Stimulated activated CD8-positive, alpha-beta memory T cell treated with anti-CD3 and anti-CD28 coated beads, Interleukin-7, amount 100 ng/mL, for 24 hours (primary cell): ENCODE data around the gene MICA.
"Not testable (repeated sequence)": the region's sequence is repeated elsewhere in the genome, so short reads cannot be mapped to it uniquely, and the experiment has no call there.

Experiments
- DNase-seq: peaks from one replicate; pipeline ENCODE4 v3.0.0-alpha.2; 2020; ENCODE audit warnings: low read depth

The MICA gene

DNA sequence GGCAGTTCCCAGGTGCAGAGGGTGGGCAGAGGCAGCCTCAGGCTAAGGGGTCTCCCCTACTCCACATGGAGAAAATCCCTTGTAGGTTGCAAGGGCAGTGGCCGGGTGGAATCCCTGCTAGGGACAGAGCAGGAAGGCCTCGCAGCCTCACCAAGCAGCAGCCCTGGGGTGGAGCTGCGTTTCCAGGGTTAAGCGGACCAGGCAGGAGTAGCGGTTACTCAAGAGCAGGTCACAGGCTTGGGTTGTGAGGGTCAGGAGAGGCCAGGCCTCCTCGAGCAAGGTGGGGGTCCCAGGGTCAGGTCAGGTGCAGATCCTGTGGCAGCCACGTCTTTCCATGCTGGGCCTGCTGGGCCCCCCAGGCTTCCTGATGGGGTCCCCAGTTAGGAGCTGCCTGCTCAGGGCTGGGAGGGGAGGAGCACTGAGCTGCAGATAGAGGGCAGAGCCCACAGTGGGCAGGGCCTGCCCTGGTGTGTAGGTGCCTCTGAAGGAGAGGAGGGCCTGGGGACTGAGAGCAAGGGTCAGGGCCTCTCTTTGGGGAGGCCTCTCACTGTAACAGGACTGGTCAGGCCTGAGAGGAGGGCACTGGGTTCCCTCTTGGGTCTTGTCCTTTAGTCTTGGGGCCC lies 10.9 kb downstream of the MICA start:
- not testable (repeated sequence) for DNase-seq

DNA sequence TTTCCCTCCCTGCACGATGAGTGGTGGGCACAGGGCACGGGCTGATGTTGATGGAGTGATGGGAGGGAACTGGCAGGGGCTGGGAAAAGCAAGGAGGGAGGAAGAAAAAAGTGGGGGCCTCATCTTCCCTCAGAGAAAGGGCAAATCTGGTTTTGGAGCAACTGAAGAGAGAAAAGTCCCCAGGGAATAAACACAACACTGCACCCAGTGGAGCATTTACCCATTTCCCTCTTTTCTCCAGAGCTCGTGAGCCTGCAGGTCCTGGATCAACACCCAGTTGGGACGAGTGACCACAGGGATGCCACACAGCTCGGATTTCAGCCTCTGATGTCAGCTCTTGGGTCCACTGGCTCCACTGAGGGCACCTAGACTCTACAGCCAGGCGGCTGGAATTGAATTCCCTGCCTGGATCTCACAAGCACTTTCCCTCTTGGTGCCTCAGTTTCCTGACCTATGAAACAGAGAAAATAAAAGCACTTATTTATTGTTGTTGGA lies 11.4 kb downstream of the MICA start:
- no peak for DNase-seq

DNA sequence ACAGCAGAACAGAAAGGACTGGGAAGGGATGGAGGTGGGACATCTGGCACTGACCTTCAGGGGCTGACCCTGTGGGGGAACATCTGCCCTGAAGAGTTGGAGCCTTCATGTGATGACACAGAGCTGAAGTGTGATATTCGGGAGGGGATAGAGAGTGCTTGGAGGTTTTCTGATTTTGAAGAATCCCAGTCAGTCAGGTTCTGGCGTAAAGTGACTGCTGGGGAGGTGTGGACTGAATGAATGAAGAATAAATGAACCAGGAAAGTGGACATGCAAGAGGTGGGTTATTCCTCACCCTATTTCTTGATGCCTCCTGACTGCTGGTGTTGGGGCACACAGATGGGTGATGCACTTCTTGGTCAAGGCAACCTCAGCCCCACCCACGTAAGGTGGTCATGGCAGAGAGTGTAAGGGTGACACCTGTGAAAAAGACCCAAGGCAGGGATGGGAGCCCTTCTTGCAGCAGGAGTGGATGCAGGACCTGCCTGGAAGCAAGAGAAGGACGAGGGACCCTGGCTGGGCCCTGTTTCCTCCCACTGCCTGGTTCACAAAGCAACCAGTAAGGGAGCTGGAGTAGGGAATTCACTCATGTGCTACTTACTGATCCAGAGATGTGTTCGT lies 13.1 kb downstream of the MICA start:
- DNase-seq = no peak

DNA sequence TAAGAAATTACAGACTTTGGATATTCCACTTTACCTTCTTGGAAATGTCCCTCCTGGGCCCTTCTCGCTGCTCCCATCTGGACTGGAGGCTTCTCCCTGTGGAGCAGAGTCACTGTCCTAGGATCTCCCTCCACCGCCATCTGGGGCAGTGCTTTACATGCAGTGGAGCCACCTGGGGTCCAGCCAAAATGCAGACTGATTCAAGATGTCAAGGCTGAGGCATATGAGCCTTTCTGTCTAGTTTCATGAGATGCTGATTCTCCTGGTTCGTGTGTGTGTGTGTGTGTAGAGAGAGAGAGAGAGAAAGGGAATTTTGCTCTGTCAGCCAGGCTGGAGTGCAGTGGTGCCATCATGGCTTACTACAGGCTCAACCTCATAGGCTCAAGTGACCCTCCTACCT lies 14.9 kb downstream of the MICA start:
- DNase-seq = no peak

DNA sequence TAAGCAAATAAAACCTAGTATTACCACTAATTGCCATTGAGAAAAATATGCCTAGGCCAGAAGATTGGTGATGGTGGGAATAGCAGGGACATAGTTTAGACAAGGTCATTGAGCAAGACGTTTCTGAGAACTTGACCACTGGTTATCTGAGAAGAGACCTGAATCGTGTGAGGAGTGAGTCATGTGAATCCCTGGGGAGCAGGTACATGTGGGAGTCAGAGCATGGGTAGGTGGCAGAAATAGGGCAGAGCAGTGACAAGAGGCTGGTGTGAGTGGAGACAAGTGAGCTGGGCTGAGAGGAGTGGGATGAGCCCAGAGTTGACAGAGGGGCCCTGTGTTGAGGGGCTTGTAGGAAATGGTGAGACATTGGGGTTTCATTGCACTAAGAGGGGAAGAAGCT lies 16.4 kb downstream of the MICA start:
- DNase-seq = no peak

DNA sequence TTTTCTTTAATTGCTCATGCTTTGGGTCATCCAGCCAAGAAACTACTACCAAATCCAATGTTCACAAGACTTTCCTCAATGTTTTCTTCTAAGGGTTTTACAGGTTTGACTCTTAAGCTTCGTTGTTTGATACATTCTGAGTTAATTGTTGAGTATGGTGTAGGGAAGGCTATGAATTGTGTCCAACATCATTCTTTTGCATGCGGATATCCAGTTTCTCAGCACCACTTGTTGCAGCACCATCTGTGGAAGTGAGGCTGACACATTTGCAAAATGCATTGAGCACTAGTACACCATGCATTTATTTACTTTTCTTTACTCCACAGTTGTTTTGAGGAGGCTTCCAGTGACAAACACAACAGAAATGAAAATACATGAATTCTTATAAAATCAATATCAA lies 17.2 kb downstream of the MICA start:
- no peak for DNase-seq

DNA sequence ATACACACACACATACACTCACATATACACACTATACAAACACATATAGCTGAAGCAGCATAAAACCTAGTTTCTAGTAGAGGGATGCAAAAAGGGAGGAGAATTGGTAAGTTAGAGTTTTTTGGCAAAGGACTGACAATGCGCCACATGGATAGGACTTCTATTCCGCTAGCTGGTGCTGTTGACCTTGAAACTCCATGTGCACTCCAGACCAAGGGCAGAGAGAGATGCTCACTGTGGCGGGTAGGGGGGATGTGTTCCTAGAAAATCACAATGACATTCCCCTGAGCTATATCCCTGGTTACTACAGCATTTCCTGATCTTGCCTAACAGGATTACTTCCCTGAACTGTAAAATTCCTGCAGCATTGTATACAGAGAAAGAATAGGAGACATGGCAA lies 19.2 kb downstream of the MICA start:
- no peak for DNase-seq

DNA sequence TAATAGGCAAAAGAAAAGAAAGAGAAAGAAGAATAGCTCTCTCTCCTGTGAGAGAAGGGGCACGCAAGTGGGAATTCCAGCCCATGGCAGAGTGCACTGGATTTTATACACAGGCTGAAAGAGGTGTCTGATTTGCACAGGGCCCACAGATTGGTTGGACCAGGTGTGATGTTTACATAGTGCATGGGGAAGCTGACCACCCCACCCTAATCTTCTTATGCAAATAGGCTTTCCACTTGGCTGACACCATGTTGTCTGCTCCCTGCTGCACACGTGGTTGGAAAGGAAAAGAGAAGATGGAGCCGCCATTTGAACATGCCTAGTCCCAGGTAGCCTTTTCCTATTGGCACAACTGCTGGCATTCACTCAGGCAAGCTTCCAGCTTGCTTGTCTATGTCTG lies 20.2 kb downstream of the MICA start:
- no peak for DNase-seq

DNA sequence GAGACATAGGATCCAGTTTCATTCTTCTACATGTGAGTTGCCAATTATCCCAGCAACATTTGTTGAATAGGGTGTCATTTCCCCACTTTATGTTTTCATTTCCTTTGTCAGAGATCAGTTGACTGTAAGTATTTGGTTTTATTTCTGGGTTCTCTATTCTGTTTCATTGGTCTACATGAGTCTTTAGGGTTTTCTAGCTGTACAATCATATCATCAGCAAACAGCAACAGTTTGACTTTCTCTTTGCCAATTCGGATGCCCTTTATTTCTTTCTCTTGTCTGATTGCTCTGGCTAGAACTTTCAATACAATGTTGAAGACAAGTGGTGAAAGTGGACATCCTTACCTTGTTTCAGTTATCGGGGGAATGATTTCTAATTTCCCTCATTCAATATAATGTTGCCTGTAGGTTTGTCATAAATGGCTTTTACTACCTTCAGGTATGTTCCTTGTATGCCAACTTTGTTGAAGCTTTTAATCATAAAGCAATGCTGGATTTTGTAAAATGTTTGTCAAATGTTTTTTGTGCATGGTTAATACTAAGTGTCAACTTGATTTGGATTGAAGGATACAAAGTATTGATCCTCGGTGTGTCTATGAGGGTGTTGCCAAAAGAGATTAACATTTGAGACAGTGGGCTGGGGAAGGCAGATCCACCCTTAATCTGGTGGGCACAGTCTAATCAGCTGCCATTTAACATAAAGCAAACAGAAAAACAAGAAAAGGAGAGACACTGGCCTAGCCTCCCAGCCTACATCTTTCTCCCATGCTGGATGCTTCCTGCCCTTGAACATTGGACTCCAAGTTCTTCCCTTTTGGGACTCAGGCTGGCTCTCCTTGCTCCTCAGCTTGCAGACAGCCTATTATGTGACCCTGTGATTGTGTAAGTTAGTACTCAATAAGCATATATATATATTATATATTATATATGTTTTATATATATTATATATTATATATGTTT lies 23.3 kb downstream of the MICA start:
- no peak for DNase-seq

DNA sequence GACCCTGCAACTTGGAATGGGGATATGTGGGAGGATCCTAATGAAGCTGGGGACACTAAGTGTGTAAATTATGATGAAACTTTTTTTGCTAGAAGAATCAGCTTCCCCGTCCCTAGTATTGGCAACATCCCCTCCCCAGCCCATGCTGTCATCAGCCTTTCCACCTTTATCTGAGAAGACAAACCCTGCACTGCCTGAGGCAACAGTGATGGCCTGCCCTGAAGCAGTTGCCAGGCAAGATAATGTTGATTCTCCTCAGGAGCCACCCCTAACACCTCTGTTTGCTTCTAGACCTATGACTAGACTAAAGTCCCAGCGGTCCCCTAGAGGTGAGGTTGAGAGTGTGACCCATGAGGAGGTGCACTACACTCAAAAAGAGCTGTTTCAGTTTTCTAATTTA lies 27.1 kb downstream of the MICA start:
- DNase-seq = no peak

DNA sequence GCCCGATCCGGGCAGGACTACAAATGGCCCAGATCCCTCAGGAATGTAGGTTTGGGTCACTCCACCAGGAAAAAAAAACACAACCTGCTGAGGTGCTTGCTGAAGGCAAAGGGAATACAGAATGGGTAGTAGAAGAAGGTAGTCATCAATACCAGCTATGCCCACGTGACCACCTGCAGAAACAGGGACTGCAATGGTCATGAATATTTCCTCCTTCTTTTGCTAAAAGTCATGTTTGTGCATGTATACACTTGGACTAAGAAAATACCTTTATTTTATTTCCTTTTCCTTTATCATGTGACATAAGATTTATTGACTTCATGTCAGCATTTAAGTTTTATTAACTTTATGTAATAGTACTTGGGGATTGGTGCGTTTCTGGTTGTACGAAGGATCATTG lies 31.7 kb downstream of the MICA start:
- not testable (repeated sequence) for DNase-seq

DNA sequence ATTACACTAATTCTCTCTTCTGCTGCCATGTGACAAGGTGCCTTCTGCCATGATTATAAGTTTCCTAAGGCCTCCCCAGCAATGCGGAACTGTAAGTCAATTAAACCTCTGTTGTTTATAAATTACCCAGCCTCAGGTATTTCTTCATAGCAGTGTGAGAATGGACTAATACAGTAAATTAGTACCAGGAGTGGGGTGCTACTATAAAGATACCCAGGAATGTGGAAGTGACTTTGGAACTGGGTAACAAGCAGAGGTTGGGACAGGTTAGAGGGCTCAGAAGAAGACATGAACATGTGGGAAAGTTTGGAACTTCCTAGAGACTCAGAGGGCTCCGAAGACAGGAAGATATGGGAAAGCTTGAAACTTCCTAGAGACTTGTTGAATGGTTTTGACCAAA lies 34.8 kb downstream of the MICA start:
- DNase-seq = no peak

DNA sequence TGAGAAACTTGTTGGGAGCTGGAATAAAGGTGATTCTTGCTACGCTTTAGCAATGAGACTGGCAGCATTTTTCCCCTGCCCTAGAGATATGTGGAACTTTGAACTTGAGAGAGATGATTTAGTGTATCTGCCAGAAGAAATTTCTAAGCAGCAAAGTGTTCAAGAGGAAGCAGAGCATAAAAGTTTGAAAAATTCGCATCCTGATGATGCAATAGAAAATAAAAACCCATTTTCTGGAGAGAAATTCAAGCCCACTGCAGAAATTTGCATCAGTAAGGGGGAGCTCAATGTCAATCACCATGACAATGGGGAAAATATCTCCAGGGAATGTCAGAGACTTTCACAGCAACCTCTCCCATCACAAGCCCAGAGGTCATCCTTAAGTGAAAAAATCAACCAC lies 35.3 kb downstream of the MICA start:
- DNase-seq = no peak

DNA sequence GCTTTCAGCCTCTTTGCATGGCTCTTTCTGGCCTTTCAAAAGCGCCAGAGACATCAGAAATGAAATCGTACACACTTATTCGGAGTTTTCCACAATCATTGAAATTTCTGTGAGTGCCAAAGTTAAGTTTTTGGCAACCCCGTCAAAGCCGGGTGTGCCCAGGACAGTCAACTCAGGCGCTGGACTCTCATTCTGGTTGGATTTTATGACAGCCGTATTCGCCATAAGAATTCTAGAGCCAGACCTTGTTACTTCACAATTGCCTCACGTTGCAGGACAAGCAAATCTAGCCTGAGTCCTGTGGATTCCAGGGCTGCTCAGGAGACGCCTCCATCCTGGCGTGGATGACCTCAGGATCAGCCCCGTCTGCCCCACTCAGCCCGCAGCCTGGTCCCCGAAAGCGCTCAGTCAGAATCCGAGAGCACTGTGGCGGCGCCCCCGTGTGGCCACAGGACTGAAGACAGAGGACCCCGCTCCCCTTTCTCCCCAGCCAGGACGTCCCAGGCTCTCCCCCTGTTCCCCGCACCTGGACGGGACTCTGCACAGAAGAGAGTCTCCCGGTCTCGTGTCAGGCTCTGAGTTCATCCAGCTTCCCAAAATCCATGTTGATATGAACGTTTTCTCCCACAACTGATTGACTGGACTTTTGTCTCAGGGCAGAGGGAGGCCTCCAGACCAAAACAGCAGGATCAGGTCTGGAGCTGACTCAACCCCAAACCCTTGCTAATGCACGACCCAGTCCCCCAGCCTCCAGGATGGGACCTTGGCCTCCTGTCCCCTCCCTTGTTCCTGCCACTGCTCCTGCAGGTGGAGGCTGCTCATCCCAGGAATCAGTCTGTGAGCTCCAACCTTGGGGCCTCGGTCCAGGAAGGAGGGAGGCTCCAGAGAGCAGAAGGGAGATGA lies 38.2 kb downstream of the MICA start:
- DNase-seq = peak; percentile 78

DNA sequence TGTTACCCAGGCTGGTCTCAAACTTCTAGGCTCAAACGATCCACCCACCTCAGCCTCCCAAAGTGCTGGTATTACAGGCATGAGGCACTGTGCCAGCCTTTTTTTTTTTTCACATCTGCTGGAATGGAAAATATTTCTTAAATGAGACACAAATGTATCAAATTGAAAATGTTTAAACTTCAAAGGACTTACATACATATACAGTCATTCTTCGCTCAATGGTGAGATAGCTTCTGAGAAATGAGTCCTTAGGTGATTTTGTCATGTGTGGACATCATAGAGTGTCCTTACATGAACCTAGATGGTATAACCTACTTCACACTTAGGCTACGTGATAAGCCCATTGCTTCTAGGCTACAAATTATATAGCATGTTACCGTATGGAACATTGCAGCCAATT lies 43.1 kb downstream of the MICA start:
- DNase-seq = no peak

DNA sequence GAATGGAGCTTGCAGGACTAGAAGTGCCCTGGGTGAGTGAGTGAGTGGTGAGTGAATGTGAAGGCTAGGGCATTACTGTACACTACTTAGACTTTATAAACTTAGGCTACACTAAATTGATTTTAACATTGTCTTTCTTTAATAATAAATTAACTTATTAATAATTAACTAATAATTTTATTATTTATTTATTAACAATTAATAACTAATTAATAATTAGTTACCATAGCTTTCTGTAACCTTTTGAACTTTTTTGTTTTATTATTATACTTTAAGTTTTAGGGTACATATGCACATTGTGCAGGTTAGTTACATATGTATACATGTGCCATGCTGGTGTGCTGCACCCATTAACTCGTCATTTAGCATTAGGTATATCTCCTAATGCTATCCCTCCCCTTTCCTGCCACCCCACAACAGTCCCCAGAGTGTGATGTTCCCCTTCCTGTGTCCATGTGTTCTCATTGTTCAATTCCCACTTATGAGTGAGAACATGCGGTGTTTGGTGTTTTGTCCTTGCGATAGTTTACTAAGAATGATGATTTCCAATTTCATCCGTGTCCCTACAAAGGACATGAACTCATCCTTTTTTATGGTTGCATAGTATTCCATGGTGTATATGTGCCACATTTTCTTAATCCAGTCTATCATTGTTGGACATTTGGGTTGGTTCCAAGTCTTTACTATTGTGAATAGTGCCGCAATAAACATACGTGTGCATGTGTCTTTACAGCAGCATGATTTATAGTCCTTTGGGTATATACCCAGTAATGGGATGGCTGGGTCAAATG lies 43.8 kb downstream of the MICA start:
- DNase-seq = not testable (repeated sequence)

DNA sequence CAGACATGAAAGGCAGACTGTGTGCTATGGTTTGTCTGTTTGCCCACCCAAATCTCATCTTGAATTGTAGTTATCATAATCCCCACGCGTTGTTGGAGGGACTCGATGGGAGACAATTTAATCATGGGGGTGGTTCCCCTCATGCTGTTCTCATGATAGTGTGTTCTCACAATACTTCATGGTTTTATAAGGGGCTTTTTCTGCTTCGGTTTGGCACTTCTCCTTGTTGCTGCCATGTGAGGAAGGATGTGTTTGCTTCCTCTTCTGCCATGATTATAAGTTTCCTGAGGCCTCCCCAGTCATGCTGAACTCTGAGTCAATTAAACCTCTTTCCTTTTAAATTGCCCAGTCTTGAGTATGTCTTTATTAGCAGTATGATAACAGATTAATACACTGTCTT lies 47.4 kb downstream of the MICA start:
- DNase-seq = no peak

DNA sequence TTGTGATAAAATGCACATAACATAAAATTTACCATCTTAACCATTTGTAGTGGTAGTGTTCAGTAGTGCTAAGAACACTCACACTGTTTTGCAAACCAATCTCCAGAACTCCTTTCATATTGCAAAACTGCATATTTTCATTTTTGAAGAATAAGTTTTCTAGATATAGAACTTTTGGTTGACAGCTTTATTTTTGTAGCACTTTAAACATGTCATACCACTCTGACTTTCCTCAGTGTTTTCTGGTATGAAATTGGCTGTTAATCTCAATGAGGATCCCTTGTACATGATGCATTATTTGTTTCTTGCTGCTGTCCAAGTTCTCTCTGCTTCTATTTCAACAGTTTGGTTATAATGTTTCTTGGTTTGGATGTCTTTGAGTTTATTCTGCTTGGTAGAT lies 49.5 kb downstream of the MICA start:
- DNase-seq = no peak

DNA sequence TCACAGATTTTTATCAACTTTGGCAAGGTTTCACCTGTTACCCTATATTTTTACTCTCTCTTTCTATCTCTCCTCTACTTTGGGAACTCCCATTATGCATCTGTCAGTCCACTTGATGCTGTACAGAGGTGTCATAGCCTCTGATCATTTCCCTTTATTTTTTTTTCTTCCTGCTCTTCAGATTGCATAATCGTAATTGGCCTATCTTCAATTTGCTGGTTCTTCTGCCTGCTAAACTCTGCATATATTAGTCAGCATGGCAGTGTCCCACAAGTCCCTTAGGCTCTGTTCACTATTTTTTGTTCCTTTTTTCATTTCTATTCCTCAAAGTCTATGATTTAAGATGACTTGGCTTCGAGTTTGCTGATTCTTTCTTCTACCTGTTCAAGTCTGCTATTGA lies 49.9 kb downstream of the MICA start:
- DNase-seq = no peak

DNA sequence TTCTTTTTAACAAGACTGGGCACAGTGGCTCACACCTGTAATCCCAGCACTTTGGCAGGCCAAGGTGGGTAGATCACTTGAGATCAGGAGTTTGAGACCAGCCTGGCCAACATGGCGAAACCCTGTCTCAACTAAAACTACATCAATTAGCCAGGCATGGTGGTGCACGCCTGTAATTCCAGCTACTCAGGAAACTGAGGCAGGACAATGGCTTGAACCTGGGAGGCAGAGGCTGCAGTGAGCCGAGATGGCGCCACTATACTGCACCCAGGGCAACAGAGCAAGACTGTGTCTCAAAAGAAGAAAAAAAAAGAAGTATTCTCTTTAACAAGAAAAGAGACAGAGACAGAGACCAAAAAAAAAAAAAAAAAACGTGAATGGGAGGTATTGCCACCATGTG lies 56.5 kb downstream of the MICA start:
- not testable (repeated sequence) for DNase-seq

DNA sequence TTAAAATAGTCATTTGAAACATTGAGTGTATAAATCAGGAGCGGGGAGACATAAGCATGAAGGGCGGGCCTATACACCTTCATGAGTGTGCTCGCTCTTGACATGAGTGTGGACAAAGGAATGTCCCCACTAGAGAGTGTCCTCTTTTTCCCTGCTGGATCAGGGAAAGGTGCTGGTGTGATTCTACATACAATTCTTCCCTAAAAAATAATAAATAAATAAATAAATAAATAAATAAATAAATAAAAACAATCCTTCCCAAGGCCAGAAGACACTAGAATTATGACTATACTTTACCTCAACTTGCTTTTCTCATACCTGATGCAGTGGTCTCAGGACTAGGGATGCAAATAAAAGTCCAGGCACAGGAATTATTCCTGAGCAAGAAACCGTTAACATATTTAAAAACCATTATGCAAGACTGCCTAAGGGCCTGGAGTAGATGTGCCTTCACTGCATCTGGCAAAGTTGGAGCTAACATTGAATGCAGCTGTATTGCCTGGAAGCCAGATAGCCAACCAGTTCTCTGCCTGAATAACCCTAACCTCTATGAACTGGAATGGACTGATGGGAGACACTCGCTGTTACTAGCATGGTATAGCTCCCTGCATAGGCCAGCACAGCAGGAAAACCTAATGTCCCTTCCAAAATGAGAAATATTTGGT lies 57.1 kb downstream of the MICA start:
- DNase-seq = no peak
